Keratinocyte (primary cell): ENCODE measurements around the gene GLYAT. TPM values are rescaled to one million over a fixed set of nuclear protein-coding genes. Genes with fewer than 3 reads are reported as not detected.

Experiments used
- DNase-seq: peaks from one replicate; pipeline ENCODE4 v3.0.0-alpha.2; 2011; ENCODE audit warnings: low read depth, missing footprints, low spot score
- FAIRE-seq: peaks from 2 replicates; lab custom pipeline; 2011; peaks lifted over from hg19 to GRCh38; lab: Jason Lieb, UNC
- H2AFZ ChIP-seq: 2 replicates; pipeline ENCODE4 v1.6.0; 2012; ENCODE audit warnings: low read length, control low read depth, inconsistent platforms; ENCODE audit not compliant: control insufficient read depth
- H3K27ac ChIP-seq: 2 replicates; pipeline ENCODE4 v1.5.1; 2011; ENCODE audit warnings: low read length; ENCODE audit not compliant: control insufficient read depth, insufficient read depth
- H3K27me3 ChIP-seq: 3 replicates; pipeline ENCODE4 v1.6.0; 2011; ENCODE audit warnings: low read length; ENCODE audit not compliant: control insufficient read depth, insufficient read depth; ENCODE audit errors: extremely low read depth
- H3K36me3 ChIP-seq, 2 experiments: 2 replicates in 1 of 2; 3 replicates in 1 of 2; pipeline ENCODE4 v1.5.1; 2011; ENCODE audit warnings: low read length in 2 of 2, mild to moderate bottlenecking in 1 of 2; ENCODE audit not compliant: control insufficient read depth in 2 of 2, insufficient read depth in 2 of 2; ENCODE audit errors: extremely low read depth in 1 of 2
- H3K4me1 ChIP-seq: 3 replicates; pipeline ENCODE4 v1.5.1; 2011; ENCODE audit warnings: low read length; ENCODE audit not compliant: control insufficient read depth, insufficient read depth; ENCODE audit errors: extremely low read depth
- H3K4me2 ChIP-seq: 3 replicates; pipeline ENCODE4 v1.6.0; 2011; ENCODE audit warnings: low read depth, low read length; ENCODE audit not compliant: control insufficient read depth, insufficient read depth; ENCODE audit errors: extremely low read depth
- H3K4me3 ChIP-seq, 3 experiments: fragments of 200-600 bp in 1 of 3; sonication (generic) in 1 of 3; 2 replicates in 2 of 3; 3 replicates in 1 of 3; pipeline ENCODE4 v1.5.1; 2011 to 2016; ENCODE audit warnings: low read length in 3 of 3, mild to moderate bottlenecking in 3 of 3, control low read depth in 2 of 3, inconsistent platforms in 1 of 3, low read depth in 1 of 3, mixed read lengths in 1 of 3, mixed run types in 1 of 3, moderate library complexity in 1 of 3; ENCODE audit not compliant: control insufficient read depth in 2 of 3, insufficient read depth in 2 of 3; ENCODE audit errors: extremely low read depth in 1 of 3
- H3K79me2 ChIP-seq: 2 replicates; pipeline ENCODE4 v1.6.0; 2012; ENCODE audit warnings: low read length; ENCODE audit not compliant: control insufficient read depth, insufficient read depth
- H3K9ac ChIP-seq: 3 replicates; pipeline ENCODE4 v1.6.0; 2011; ENCODE audit warnings: low read length; ENCODE audit not compliant: control insufficient read depth, insufficient read depth; ENCODE audit errors: extremely low read depth
- H3K9me1 ChIP-seq: 3 replicates; pipeline ENCODE4 v1.6.0; 2011; ENCODE audit warnings: low read length; ENCODE audit not compliant: control insufficient read depth, insufficient read depth; ENCODE audit errors: extremely low read depth
- H3K9me3 ChIP-seq: 2 replicates; pipeline ENCODE4 v1.5.1; 2012; ENCODE audit warnings: low read depth, low read length; ENCODE audit not compliant: control insufficient read depth
- H4K20me1 ChIP-seq: 3 replicates; pipeline ENCODE4 v1.6.0; 2011; ENCODE audit warnings: low read length; ENCODE audit not compliant: control insufficient read depth, insufficient read depth; ENCODE audit errors: extremely low read depth
- CTCF ChIP-seq, 3 experiments: IDR thresholded peaks in 1 of 3; conservative IDR thresholded peaks in 1 of 3; optimal IDR thresholded peaks in 1 of 3; 2 replicates in 2 of 3; 3 replicates in 1 of 3; pipeline versions ENCODE3 to v1.5.1; 2011; ENCODE audit warnings: low read length in 3 of 3, mild to moderate bottlenecking in 3 of 3, moderate library complexity in 2 of 3, control low read depth in 1 of 3, inconsistent platforms in 1 of 3; ENCODE audit not compliant: insufficient read depth in 2 of 3; ENCODE audit errors: extremely low read depth in 1 of 3
- EZH2 ChIP-seq: IDR thresholded peaks from one replicate; pipeline ENCODE4 v1.6.1; 2012; ENCODE audit warnings: inconsistent platforms, mild to moderate bottlenecking, low read length, moderate library complexity
- dilution Hi-C: fragments of 300-500 bp; cut with MboI; formaldehyde crosslinking; loops from one replicate; pipeline ENCODE4 v1.7.0; 2020; ENCODE audit warnings: low sequenced_read_pairs; ENCODE audit not compliant: extremely low pct_ligation_motif_present
- polyA plus RNA-seq, 5 experiments: library from polyadenylated mRNA; depleted of rRNA in 3 of 5; stranded (reverse) in 3 of 5; stranded (forward) in 1 of 5; unstranded in 1 of 5; fragments of >200 nt; gene quantifications; 1 replicate in 1 of 5; 2 replicates in 3 of 5; 3 replicates in 1 of 5; pipeline versions ENCODE4 v1.2.1 to v1.2.3, GENCODE V29; 2011 to 2012; ENCODE audit warnings: missing spikeins in 2 of 5, low read depth in 1 of 5, low replicate concordance in 1 of 5

Gene GLYAT
- polyA plus RNA-seq, 1 donor (not counting 4 experiments of a cell fraction or from before 2014, with no cell fraction given), result 0.10 TPM

GRCh38 chr11:58693026-58693425 lies 38.7 kb downstream of the GLYAT start:
- Histone ChIP-seq H2AFZ (no peak overlapping the region), H4K20me1 (no peaks in the 10 kb centered on the region), H3K9me1 (no peaks in the 10 kb centered on the region), H3K4me3 (no peak overlapping the region), H3K9me3 (no peaks in the 10 kb centered on the region), H3K9ac (no peak overlapping the region), H3K27ac (no peak overlapping the region), H3K27me3 (no peaks in the 10 kb centered on the region), H3K36me3 (no peaks in the 10 kb centered on the region), H3K4me1 (peaks cover 15% of the 10 kb centered on the region), H3K79me2 (no peaks in the 10 kb centered on the region), H3K4me2 (no peak overlapping the region)
- TF ChIP-seq CTCF (optimal IDR thresholded peaks at IDR 0.05 in 1 of 3, IDR thresholded peaks at IDR 0.05 in 1 of 3, conservative IDR thresholded peaks at IDR 0.05 in 1 of 3; ENCODE audit: extremely low read depth in 1 of 3, insufficient read depth in 2 of 3, low read length in 3 of 3) (no peak), EZH2 (no peak)
- dilution Hi-C loops, result no loop called here
- no peak for DNase-seq
- no peak for FAIRE-seq

GRCh38 chr11:58691675-58692074 lies 40.1 kb downstream of the GLYAT start:
- H2AFZ ChIP-seq, result no peak overlapping the region
- no peak overlapping the region for H3K4me2 ChIP-seq
- H3K27me3 ChIP-seq, result no peaks in the 10 kb centered on the region
- H4K20me1 ChIP-seq, result no peaks in the 10 kb centered on the region
- no peak overlapping the region for H3K4me3 ChIP-seq
- DNase-seq (no peak), FAIRE-seq (no peak)
- no peaks in the 10 kb centered on the region for H3K79me2 ChIP-seq
- dilution Hi-C loops, result no loop called here
- no peak overlapping the region for H3K9ac ChIP-seq
- TF ChIP-seq EZH2 (no peak), CTCF (optimal IDR thresholded peaks at IDR 0.05 in 1 of 3, IDR thresholded peaks at IDR 0.05 in 1 of 3, conservative IDR thresholded peaks at IDR 0.05 in 1 of 3; ENCODE audit: extremely low read depth in 1 of 3, insufficient read depth in 2 of 3, low read length in 3 of 3) (no peak)
- H3K36me3 ChIP-seq, result no peaks in the 10 kb centered on the region
- no peak overlapping the region for H3K27ac ChIP-seq
- H3K9me1 ChIP-seq, result no peaks in the 10 kb centered on the region
- no peaks in the 10 kb centered on the region for H3K9me3 ChIP-seq
- peaks cover 15% of the 10 kb centered on the region for H3K4me1 ChIP-seq
